GM06990 (cell line): ENCODE data around the gene LAMA2.

Experiments used
- DNase-seq: peaks from one replicate; pipeline ENCODE4 v3.0.0-alpha.2; 2011; ENCODE audit not compliant: insufficient read length; ENCODE audit errors: extremely low read depth
- H3K27me3 ChIP-seq: replicated peaks from 2 replicates; pipeline ENCODE4 v1.6.0; 2011; ENCODE audit warnings: low read length; ENCODE audit not compliant: control insufficient read depth, insufficient read depth
- H3K36me3 ChIP-seq: 2 replicates; pipeline ENCODE4 v1.5.1; 2011; ENCODE audit warnings: low read length; ENCODE audit not compliant: control insufficient read depth, insufficient read depth
- H3K4me3 ChIP-seq: replicated peaks from 2 replicates; pipeline ENCODE4 v1.5.1; 2011; ENCODE audit warnings: low read depth, mild to moderate bottlenecking, control low read depth, low read length
- TF ChIP-seq, protein P1 (sequence below): IDR thresholded peaks from 2 replicates; pipeline ENCODE4 v1.5.1; 2011; ENCODE audit warnings: low read length, control low read depth, mild to moderate bottlenecking, inconsistent platforms; ENCODE audit not compliant: insufficient read depth, poor library complexity, severe bottlenecking

LAMA2 gene

DNA sequence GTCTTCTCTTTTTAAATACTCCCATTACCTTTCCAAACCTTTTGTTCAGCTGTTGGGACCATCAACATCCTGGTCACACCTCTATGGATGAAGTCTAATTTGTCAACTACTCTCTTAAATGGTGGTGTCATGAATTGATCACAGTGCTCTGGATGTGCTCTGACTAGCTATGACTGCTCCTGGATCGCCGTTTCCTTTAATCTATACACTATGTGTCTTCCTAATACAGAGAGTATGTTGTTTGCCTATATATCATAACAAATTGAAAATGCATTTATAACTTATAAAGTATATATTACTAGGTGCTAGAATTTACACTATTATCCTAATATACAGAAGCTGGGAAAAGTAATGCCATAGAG, 357.5 kb downstream of the LAMA2 start:
- H3K27me3 ChIP-seq = no peaks in the 10 kb centered on the region
- H3K4me3 ChIP-seq = no peak overlapping the region
- no peak for DNase-seq
- no peaks in the 10 kb centered on the region for H3K36me3 ChIP-seq
- TF ChIP-seq, protein P1, sequence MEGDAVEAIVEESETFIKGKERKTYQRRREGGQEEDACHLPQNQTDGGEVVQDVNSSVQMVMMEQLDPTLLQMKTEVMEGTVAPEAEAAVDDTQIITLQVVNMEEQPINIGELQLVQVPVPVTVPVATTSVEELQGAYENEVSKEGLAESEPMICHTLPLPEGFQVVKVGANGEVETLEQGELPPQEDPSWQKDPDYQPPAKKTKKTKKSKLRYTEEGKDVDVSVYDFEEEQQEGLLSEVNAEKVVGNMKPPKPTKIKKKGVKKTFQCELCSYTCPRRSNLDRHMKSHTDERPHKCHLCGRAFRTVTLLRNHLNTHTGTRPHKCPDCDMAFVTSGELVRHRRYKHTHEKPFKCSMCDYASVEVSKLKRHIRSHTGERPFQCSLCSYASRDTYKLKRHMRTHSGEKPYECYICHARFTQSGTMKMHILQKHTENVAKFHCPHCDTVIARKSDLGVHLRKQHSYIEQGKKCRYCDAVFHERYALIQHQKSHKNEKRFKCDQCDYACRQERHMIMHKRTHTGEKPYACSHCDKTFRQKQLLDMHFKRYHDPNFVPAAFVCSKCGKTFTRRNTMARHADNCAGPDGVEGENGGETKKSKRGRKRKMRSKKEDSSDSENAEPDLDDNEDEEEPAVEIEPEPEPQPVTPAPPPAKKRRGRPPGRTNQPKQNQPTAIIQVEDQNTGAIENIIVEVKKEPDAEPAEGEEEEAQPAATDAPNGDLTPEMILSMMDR = no peak

DNA sequence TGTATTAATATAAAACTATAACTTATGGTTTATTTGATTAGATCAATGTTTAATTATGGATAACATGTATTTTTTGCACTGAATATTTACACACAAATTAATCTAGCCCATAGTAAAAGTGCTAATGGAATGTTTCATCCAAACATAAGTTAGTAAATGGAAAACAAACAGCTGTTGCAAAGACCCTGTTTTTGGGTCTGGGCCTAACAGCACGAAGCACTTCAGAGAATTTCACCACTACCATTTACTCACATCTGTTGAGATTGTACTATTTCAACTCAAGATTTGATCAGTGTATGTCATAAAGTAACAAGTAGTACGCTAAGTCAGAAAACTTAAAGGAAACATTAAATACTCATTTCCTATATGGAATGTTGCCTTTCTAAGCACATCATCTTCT, 359.6 kb downstream of the LAMA2 start:
- no peaks in the 10 kb centered on the region for H3K36me3 ChIP-seq
- no peak for DNase-seq
- TF ChIP-seq, protein P1 = no peak

DNA sequence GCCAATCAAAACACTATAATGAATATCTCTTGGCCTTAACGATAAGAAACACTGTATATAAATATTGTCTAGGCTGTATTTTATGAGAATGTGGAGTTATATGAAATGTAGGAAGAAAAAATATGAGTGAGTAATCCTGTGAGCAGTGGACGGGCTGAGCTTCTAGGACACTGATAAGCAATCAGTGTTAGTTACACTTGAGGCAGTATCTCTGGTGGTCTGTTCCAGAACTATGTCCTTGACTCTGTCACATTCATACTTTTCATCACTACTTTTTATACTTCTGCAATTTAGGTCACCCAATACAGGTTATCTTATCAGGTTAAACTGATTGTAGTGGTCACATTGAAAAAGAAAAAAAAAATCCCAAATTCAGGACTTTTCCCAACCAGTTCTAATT, 360.4 kb downstream of the LAMA2 start:
- DNase-seq = no peak
- no peaks in the 10 kb centered on the region; the same call in 1 of the 2 replicates for H3K27me3 ChIP-seq
- TF ChIP-seq, protein P1 = no peak
- H3K4me3 ChIP-seq = no peak overlapping the region
- no peaks in the 10 kb centered on the region for H3K36me3 ChIP-seq

More for the DNA sequence above, 359.6 kb downstream of the LAMA2 start:
- Histone ChIP-seq H3K27me3 (no peaks in the 10 kb centered on the region; the same call in 1 of the 2 replicates), H3K4me3 (no peak overlapping the region)

DNA sequence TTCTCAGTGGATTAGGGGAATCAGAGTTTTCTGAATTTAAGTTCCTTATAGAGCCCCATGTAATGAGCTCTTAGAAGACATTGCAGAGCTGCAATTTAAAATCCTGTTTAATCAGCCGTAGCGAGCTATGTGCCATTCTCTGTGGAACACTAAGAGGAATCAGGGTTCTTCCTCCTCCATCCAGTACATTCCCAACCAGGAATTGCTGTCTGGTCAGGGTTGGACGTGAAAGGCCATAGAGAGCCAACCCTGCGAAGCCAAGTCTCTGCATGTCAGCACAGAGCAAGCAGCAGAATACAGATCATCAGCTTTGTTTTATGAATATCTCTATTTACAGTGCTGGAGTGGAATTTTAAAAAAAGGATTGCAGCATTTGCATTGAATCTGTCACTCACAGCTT, 366.0 kb downstream of the LAMA2 start:
- Histone ChIP-seq H3K4me3 (no peak overlapping the region), H3K36me3 (no peaks in the 10 kb centered on the region), H3K27me3 (no peaks in the 10 kb centered on the region; the same call in 1 of the 2 replicates)
- no peak for DNase-seq
- TF ChIP-seq, protein P1 = no peak

DNA sequence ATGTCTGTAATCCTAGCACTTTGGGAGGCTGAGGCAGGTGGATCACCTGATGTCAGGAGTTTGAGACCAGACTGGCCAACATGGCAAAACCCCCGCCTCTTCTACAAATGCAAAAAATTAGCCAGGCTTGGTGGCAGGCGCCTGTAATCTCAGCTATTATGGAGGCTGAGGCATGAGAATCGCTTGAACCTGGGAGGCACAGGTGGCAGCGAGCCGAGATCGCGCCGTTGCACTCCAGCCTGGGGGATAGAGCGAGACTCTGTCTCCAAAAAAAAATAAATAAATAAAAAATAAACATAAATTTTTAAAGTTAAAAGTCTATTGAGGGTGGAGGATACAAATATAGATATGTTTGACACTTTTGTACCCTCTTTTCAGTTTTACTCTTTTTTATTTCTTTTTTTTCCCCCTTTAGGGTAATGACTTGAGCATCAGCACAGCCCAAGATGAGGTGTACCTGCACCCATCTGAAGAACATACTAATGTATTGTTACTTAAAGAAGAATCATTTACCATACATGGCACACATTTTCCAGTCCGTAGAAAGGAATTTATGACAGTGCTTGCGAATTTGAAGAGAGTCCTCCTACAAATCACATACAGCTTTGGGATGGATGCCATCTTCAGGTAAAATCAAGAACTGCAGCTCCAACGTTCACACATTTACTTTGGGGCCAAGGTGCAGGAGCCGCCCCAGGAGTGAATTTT, 368.9 kb downstream of the LAMA2 start:
- no peaks in the 10 kb centered on the region for H3K36me3 ChIP-seq
- TF ChIP-seq, protein P1 = peak; percentile 78
- peak; percentile 5 for DNase-seq
- no peak overlapping the region for H3K4me3 ChIP-seq
- no peaks in the 10 kb centered on the region; the same call in 1 of the 2 replicates for H3K27me3 ChIP-seq

DNA sequence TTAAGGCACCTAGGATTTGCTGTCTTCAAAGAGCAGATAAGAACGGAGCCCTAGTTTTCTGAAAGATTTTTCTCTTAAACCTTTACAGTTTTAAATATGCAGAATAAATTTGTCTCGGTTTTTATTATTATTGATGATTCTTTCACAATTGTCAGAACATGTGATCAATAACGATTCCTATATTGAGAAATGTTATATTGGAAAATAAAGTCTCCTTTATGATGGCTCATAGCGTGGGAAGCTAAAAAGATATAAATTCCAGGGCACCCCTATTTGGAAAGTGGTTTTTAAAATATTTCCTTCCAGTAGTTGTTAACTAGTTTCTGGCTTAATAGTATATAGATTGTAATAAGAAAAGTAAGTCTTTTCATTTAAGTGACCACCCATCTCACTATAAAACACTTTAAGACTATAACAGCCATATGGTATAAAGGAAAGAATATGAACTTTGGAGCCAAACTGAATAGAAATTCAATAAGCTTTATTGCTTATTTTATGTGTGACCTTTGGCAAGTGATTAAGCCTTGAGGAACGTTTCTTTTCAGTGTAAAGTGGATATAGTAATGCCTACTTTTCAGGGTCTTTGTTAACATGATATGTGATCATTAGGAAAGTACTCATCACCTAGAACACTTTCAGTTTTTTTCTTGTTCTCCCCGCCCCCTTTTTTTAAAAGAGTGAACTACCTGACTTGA, 369.6 kb downstream of the LAMA2 start:
- TF ChIP-seq, protein P1 = no peak
- H3K4me3 ChIP-seq = no peak overlapping the region
- no peaks in the 10 kb centered on the region for H3K27me3 ChIP-seq
- no peaks in the 10 kb centered on the region for H3K36me3 ChIP-seq
- DNase-seq = no peak
